ENCODE measurements around the gene WDR81. TPM values are rescaled to one million over a fixed set of nuclear protein-coding genes. Genes with fewer than 3 reads are reported as not detected.
"Not testable (repeated sequence)": the region's sequence is repeated elsewhere in the genome, so short reads cannot be mapped to it uniquely, and the experiment has no call there.

WDR81 gene
- total and polyA plus RNA-seq, 2 experiments from 2014 or later: 9.5 to 23.1 TPM

DNA sequence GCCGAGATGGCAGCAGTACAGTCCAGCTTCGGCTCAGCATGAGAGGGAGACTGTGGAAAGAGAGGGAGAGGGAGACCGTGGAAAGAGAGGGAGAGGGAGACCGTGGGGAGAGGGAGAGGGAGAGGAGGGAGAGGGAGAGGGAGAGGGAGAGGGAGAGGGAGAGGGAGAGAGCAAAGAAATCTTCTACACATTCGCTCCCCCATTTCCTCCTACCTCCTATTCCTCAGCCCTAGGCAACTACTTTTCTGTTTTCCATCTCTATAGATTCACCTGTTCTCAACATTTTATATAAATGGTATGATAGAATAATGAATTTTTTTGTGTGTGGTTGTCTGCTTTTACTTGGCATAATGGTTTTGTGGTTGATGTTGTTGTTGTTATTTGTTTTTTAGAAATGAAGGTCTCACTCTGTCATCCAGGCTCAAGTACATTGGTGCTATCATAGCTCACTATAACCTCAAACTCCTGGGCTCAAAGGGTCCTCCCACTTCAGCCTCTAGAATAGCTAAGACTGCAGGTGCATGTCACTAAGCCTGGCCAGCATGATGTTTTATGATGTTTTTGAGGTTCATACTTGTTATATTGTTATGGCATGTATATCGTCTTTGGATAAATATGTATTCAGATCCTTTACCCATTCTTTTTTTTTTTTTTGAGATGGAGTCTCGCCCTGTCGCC lies 33.8 kb upstream of the WDR81 start:
- no peaks in the 10 kb centered on the region for H3K36me3 ChIP-seq
- no peaks in the 10 kb centered on the region for H3K4me1 ChIP-seq (ENCODE audit: low read depth)
- DNase-seq (ENCODE audit: low read depth in 1 of 2, low spot score in 1 of 2): no peak
- H3K27ac ChIP-seq: no peak overlapping the region
- H3K4me3 ChIP-seq: no peak overlapping the region
- H3K9me3 ChIP-seq (ENCODE audit: low read depth): no peaks in the 10 kb centered on the region
- TF ChIP-seq, protein P1, sequence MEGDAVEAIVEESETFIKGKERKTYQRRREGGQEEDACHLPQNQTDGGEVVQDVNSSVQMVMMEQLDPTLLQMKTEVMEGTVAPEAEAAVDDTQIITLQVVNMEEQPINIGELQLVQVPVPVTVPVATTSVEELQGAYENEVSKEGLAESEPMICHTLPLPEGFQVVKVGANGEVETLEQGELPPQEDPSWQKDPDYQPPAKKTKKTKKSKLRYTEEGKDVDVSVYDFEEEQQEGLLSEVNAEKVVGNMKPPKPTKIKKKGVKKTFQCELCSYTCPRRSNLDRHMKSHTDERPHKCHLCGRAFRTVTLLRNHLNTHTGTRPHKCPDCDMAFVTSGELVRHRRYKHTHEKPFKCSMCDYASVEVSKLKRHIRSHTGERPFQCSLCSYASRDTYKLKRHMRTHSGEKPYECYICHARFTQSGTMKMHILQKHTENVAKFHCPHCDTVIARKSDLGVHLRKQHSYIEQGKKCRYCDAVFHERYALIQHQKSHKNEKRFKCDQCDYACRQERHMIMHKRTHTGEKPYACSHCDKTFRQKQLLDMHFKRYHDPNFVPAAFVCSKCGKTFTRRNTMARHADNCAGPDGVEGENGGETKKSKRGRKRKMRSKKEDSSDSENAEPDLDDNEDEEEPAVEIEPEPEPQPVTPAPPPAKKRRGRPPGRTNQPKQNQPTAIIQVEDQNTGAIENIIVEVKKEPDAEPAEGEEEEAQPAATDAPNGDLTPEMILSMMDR (IDR thresholded peaks at IDR 0.05; ENCODE audit: low read depth, low read length): no peak
- no peaks in the 10 kb centered on the region for H3K27me3 ChIP-seq

DNA sequence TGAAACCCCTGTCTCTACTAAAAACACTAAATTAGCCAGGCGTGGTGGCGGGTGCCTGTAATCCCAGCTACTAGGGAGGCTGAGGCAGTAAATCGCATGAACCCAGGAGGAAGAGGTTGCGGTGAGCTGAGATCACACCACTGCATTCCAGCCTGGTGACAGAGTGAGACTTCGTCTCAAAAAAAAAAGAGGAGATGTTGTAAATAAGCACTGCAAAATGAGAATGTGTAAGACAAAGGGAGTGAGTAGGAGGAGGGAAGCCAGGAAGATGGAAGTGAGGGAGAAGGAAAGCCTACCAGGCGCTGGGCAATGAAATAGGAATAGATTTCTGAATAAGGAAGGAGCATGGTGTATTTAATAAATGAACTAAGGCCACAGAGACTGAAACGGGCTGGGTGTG lies 31.2 kb upstream of the WDR81 start:
- Histone ChIP-seq H3K27ac (no peak overlapping the region), H3K36me3 (no peaks in the 10 kb centered on the region), H3K9me3 (ENCODE audit: low read depth) (no peaks in the 10 kb centered on the region), H3K27me3 (no peaks in the 10 kb centered on the region), H3K4me3 (no peak overlapping the region), H3K4me1 (ENCODE audit: low read depth) (no peaks in the 10 kb centered on the region)
- DNase-seq (ENCODE audit: low read depth in 1 of 2, low spot score in 1 of 2): no peak
- TF ChIP-seq, protein P1 (IDR thresholded peaks at IDR 0.05; ENCODE audit: low read depth, low read length): no peak

DNA sequence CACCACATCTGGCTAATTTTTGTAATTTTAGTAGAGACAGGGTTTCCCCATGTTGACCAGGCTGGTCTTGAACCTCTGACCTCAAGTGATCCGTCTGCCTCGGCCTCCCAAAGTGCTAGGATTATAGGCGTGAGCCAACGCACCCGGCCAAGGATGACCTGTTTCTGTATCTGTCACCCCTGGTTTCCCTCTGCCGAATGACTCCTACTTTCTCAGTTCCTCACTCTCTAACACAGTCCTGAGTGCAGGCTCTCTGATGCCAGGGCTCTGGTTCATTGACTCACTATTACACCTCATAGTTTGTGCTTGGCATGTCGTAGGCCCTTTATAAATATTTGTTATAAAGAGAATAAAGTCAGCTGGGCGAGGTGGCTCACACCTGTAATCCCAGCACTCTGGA lies 29.1 kb upstream of the WDR81 start:
- no peak overlapping the region for H3K4me3 ChIP-seq
- H3K9me3 ChIP-seq (ENCODE audit: low read depth): no peaks in the 10 kb centered on the region
- H3K36me3 ChIP-seq: no peaks in the 10 kb centered on the region
- no peak overlapping the region for H3K27ac ChIP-seq
- no peaks in the 10 kb centered on the region for H3K27me3 ChIP-seq
- DNase-seq (ENCODE audit: low read depth in 1 of 2, low spot score in 1 of 2): no peak
- H3K4me1 ChIP-seq (ENCODE audit: low read depth): no peaks in the 10 kb centered on the region
- TF ChIP-seq, protein P1 (IDR thresholded peaks at IDR 0.05; ENCODE audit: low read depth, low read length): no peak

DNA sequence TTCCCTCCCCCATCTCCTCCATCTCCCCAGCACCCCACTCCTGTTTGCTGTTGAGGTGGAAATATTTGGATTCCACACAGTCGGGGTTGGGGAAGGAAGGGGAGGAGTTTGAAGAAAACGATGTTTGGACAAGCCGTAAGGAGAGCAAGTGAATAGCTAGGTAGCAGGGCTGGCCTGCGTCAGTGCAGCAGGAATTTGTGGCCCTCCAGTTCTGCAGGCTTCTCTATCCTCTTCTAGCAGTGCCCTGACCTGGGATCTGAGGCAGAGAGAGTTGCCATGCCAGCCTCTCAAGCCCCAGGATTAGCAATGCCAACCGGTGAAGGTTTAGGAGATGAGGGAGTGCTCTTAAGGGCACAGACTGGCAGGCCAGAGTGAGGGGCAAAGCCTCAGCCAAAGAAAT lies 26.8 kb upstream of the WDR81 start:
- TF ChIP-seq, protein P1 (IDR thresholded peaks at IDR 0.05; ENCODE audit: low read depth, low read length): no peak
- H3K27me3 ChIP-seq: no peaks in the 10 kb centered on the region
- no peak for DNase-seq (ENCODE audit: low read depth in 1 of 2, low spot score in 1 of 2)
- no peaks in the 10 kb centered on the region for H3K9me3 ChIP-seq (ENCODE audit: low read depth)
- H3K36me3 ChIP-seq: no peaks in the 10 kb centered on the region
- no peak overlapping the region for H3K27ac ChIP-seq
- H3K4me3 ChIP-seq: no peak overlapping the region
- H3K4me1 ChIP-seq (ENCODE audit: low read depth): no peaks in the 10 kb centered on the region

DNA sequence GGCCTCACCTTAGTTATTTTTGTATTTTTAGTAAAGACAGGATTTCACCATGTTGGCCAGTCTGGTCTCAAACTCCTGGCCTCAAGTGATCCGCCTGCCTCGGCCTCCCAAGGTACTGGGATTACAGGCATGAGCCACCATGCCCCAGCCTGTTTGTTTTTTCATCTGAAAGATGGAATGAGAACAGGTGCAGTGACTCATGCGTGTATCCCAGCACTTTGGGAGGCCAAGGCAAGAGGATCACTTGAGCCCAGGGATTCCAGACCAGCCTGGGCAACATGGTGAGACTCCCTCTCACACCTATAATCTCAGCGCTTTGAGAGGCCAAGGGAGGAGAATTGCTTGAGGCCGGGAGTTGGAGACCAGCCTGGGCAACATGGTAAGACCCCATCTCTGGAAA lies 24.6 kb upstream of the WDR81 start:
- DNase-seq (ENCODE audit: low read depth in 1 of 2, low spot score in 1 of 2); H3K4me1 ChIP-seq (ENCODE audit: low read depth); H3K9me3 ChIP-seq (ENCODE audit: low read depth); H3K36me3 ChIP-seq; H3K4me3 ChIP-seq; H3K27ac ChIP-seq; H3K27me3 ChIP-seq: not testable (repeated sequence)

DNA sequence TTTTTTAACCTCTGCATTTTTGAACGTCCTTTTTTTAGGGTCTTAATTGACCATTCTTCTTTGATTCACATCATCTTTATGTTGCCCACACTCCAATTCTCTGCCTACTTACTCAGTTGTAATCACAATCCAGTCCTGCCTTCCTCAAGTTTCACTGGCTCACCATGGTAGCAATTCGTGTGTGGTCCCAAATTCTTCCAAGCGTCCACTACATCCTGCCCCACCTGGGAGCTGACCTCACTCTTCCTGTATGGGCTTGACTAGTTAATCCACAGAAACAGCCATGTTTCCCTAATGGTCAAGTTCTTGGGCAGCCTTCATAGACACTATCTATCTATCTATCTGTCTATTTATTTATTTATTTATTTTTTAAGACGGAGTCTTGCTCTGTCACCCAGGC lies 21.4 kb upstream of the WDR81 start:
- H3K36me3 ChIP-seq: no peaks in the 10 kb centered on the region
- DNase-seq (ENCODE audit: low read depth in 1 of 2, low spot score in 1 of 2): no peak
- H3K4me3 ChIP-seq: no peak overlapping the region
- no peaks in the 10 kb centered on the region for H3K9me3 ChIP-seq (ENCODE audit: low read depth)
- H3K4me1 ChIP-seq (ENCODE audit: low read depth): no peaks in the 10 kb centered on the region
- TF ChIP-seq, protein P1 (IDR thresholded peaks at IDR 0.05; ENCODE audit: low read depth, low read length): no peak
- H3K27ac ChIP-seq: no peak overlapping the region
- H3K27me3 ChIP-seq: no peaks in the 10 kb centered on the region

Measured in cardiac muscle cell (in vitro differentiated cells and primary cell).